ENCODE measurements around the gene DDX47.
"Not testable (repeated sequence)": the region's sequence is repeated elsewhere in the genome, so short reads cannot be mapped to it uniquely, and the experiment has no call there.

DNA sequence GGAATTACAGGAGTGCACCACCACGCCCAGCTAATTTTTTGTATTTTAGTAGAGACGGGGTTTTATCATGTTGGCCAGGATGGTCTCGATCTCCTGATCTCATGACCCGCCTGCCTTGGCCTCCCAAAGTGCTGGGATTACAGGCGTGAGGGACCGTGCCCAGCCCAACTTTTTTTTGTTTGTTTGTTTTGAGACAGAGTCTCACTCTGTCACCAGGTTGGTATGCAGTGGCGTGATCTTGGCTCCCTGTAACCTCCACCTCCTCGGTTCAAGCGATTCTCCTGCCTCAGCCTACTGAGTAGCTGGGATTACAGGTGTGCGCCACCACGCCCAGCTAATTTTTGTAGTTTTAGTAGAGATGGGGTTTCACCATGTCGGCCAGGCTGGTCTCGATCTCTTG is 28.3 kb downstream of the DDX47 start:
- TF ChIP-seq, protein P1, sequence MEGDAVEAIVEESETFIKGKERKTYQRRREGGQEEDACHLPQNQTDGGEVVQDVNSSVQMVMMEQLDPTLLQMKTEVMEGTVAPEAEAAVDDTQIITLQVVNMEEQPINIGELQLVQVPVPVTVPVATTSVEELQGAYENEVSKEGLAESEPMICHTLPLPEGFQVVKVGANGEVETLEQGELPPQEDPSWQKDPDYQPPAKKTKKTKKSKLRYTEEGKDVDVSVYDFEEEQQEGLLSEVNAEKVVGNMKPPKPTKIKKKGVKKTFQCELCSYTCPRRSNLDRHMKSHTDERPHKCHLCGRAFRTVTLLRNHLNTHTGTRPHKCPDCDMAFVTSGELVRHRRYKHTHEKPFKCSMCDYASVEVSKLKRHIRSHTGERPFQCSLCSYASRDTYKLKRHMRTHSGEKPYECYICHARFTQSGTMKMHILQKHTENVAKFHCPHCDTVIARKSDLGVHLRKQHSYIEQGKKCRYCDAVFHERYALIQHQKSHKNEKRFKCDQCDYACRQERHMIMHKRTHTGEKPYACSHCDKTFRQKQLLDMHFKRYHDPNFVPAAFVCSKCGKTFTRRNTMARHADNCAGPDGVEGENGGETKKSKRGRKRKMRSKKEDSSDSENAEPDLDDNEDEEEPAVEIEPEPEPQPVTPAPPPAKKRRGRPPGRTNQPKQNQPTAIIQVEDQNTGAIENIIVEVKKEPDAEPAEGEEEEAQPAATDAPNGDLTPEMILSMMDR (IDR thresholded peaks at IDR 0.05), result not testable (repeated sequence)
- TF ChIP-seq EP300, POLR2A, POLR2AphosphoS5 (IDR thresholded peaks at IDR 0.05): not testable (repeated sequence)
